MCF 10A (cell line): Measurements from ENCODE around the gene CLMN. TPM values are rescaled to one million over a fixed set of nuclear protein-coding genes. Genes with fewer than 3 reads are reported as not detected.

Experiments
- BruUV-seq: library from RNA; stranded (reverse); fragments of 400-500 nt; replicated peaks from 2 replicates; lab custom pipeline; 2021; lab: Mats Ljungman, UMichigan
- CTCF ChIA-PET: fragments of 300-600 bp; sonication (Branson Sonifier 250); formaldehyde crosslinking; extraction: SDS; loops from one replicate; lab custom pipeline; 2021; ENCODE audit warnings: antibody characterized with exemption, inconsistent platforms; lab: Yijun Ruan, JAX
- POLR2A ChIA-PET: fragments of 300-600, 350-650 bp; sonication (Branson Sonifier 250); formaldehyde crosslinking; extraction: SDS; loops from one replicate; lab custom pipeline; 2020; ENCODE audit warnings: antibody characterized with exemption, inconsistent platforms; lab: Yijun Ruan, JAX
- DNase-seq: peaks from one replicate; pipeline ENCODE4 v3.0.0-alpha.2; 2018; ENCODE audit not compliant: unreplicated experiment
- H3K27ac Mint-ChIP-seq: one replicate; pipeline ENCODE4 v1.8.0; 2022; ENCODE audit warnings: mild to moderate bottlenecking, low read depth, mixed read lengths; ENCODE audit not compliant: unreplicated experiment
- H3K27me3 Mint-ChIP-seq: one replicate; pipeline ENCODE4 v1.8.0; 2022; ENCODE audit warnings: mixed read lengths; ENCODE audit not compliant: insufficient read depth, unreplicated experiment
- H3K36me3 Mint-ChIP-seq: one replicate; pipeline ENCODE4 v1.8.0; 2022; ENCODE audit warnings: mild to moderate bottlenecking, moderate library complexity, mixed read lengths; ENCODE audit not compliant: insufficient read depth, unreplicated experiment
- H3K4me1 Mint-ChIP-seq: one replicate; pipeline ENCODE4 v1.8.0; 2022; ENCODE audit warnings: mixed read lengths; ENCODE audit not compliant: insufficient read depth, unreplicated experiment
- H3K4me3 Mint-ChIP-seq: one replicate; pipeline ENCODE4 v1.8.0; 2022; ENCODE audit warnings: mild to moderate bottlenecking, moderate library complexity, mixed read lengths; ENCODE audit not compliant: unreplicated experiment
- H3K9me3 Mint-ChIP-seq: one replicate; pipeline ENCODE4 v1.8.0; 2022; ENCODE audit warnings: mixed read lengths; ENCODE audit not compliant: unreplicated experiment
- intact Hi-C: fragments of 100-400 bp; cut with micrococcal nuclease; formaldehyde crosslinking; loops from 2 replicates; pipeline ENCODE4 v1.14.1; 2022
- total RNA-seq: library from RNA; stranded (reverse); gene quantifications from 2 replicates; pipeline ENCODE4 v1.2.3, GENCODE V29; 2022
- TF ChIP-seq, protein P1 (sequence below): fragments of 200-600 bp; IDR thresholded peaks from one replicate; pipeline ENCODE4 v1.8.0; 2022; ENCODE audit warnings: antibody characterized with exemption, mild to moderate bottlenecking; ENCODE audit not compliant: unreplicated experiment

The CLMN gene
- total RNA-seq, 1 experiment from 2014 or later: 17.9 TPM

DNA sequence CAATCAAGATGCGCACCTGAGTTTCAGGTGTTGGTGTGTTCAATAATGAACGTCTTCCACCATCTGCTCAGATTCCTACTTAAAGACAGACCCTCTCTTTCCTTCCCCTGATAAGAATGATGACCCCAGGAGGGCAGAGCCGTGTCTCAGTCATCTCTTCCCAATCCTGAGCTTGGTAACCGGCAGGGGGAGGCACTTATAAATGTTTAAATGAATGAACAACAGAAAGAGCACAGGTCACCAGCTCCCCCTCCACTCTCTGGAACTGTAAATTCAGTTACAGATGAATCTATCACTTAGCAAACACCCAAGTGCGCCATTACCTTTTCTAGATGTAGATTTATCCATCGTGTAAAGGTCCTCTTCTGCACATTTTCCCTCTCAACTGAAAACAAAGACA is 90.0 kb downstream of the CLMN start:
- H3K9me3 Mint-ChIP-seq: no peaks in the 10 kb centered on the region
- intact Hi-C loops: no loop called here
- no TSS peak for BruUV-seq
- H3K36me3 Mint-ChIP-seq: no peaks in the 10 kb centered on the region
- no peak for DNase-seq
- no peaks in the 10 kb centered on the region for H3K27me3 Mint-ChIP-seq
- H3K4me3 Mint-ChIP-seq: no peak overlapping the region
- H3K27ac Mint-ChIP-seq: no peak overlapping the region
- H3K4me1 Mint-ChIP-seq: peaks cover 7% of the 10 kb centered on the region
- POLR2A ChIA-PET: no interaction called here
- CTCF ChIA-PET: no interaction called here
- TF ChIP-seq, protein P1, sequence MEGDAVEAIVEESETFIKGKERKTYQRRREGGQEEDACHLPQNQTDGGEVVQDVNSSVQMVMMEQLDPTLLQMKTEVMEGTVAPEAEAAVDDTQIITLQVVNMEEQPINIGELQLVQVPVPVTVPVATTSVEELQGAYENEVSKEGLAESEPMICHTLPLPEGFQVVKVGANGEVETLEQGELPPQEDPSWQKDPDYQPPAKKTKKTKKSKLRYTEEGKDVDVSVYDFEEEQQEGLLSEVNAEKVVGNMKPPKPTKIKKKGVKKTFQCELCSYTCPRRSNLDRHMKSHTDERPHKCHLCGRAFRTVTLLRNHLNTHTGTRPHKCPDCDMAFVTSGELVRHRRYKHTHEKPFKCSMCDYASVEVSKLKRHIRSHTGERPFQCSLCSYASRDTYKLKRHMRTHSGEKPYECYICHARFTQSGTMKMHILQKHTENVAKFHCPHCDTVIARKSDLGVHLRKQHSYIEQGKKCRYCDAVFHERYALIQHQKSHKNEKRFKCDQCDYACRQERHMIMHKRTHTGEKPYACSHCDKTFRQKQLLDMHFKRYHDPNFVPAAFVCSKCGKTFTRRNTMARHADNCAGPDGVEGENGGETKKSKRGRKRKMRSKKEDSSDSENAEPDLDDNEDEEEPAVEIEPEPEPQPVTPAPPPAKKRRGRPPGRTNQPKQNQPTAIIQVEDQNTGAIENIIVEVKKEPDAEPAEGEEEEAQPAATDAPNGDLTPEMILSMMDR: no peak

DNA sequence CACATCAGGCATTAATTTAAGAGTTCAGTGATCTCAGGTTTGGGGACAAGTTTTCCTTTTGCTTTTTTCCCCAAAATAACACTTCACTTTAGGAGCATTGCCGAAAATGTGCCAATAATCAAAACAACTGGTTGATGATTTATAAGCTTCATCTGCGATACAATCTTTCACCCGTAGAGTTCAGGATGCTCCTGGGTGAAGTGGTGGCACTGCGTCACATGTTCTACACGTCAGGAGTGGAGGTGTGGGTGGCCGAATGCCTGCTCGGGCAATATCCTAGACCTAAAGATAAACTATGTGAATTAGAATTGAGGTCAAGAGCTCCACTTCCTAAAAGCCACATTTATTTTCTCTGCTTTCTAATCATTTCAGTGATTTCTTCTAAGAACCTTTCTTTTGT is 91.5 kb downstream of the CLMN start:
- BruUV-seq: no TSS peak
- no peaks in the 10 kb centered on the region for H3K27me3 Mint-ChIP-seq
- TF ChIP-seq, protein P1: no peak
- intact Hi-C loops: no loop called here
- DNase-seq: no peak
- H3K36me3 Mint-ChIP-seq: no peaks in the 10 kb centered on the region
- POLR2A ChIA-PET: no interaction called here
- peaks cover 8% of the 10 kb centered on the region for H3K4me1 Mint-ChIP-seq
- no peak overlapping the region for H3K27ac Mint-ChIP-seq
- no peak overlapping the region for H3K4me3 Mint-ChIP-seq
- H3K9me3 Mint-ChIP-seq: no peaks in the 10 kb centered on the region
- CTCF ChIA-PET: interaction anchor here (0.9 to 1.7 kb wide), 2 partner anchors 54 to 204 kb away, joined by 3 to 8 read pairs; no protein-coding TSS in a partner anchor

DNA sequence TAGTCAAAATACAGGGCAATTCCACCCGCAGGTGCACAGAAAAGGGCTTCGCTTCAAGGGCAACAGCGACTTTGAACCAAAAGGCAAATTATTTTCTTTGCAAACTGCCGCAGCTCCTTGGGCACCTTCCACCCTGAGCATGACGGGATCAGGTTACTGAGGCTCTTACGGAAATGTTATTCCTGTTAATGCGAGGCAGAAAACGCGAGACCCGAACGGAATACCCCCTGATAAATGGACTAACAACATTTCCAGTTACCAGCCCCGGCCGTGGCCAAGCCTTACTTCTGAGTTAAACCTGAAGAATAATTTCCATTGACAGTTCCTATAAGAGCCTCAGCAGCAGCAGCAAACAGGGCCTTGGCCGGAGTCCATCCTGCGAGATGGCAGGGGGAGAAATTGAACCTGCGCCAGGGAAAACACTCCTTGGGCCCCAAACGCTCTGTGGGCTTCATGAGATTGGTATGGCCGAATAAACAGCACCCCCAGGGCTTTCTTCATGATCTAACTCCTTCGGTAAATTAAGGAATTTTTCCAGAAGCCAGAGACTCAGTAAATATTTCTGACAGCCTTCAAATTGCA is 92.3 kb downstream of the CLMN start:
- no peaks in the 10 kb centered on the region for H3K36me3 Mint-ChIP-seq
- peaks cover 11% of the 10 kb centered on the region for H3K4me1 Mint-ChIP-seq
- no peaks in the 10 kb centered on the region for H3K27me3 Mint-ChIP-seq
- CTCF ChIA-PET: no interaction called here
- POLR2A ChIA-PET: no interaction called here
- H3K4me3 Mint-ChIP-seq: no peak overlapping the region
- no peak overlapping the region for H3K27ac Mint-ChIP-seq
- BruUV-seq: no TSS peak
- H3K9me3 Mint-ChIP-seq: no peaks in the 10 kb centered on the region
- TF ChIP-seq, protein P1: no peak
- intact Hi-C loops: no loop called here
- no peak for DNase-seq

DNA sequence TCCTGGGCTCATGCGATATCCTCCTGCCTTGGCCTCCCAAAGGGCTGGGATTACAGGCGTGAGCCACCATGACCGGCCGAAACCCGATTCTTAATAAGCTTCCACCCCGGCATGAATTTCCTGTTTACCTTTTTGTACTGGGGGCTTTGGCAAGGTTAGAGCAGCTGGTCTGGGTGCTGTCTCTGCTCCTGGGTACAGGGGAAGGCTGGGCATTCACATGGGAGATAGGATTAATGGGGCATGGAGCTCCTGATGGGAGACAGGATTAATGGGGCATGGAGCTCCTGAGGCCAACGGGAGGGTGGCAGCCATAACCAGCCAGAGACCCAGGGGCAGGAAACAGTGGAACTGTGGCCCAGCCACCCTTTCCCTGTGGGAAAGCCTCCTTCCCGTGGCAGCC is 92.9 kb downstream of the CLMN start:
- intact Hi-C loops: no loop called here
- DNase-seq: no peak
- Mint-ChIP-seq H3K4me3 (no peak overlapping the region), H3K27ac (no peak overlapping the region), H3K9me3 (no peaks in the 10 kb centered on the region), H3K27me3 (no peaks in the 10 kb centered on the region), H3K36me3 (no peaks in the 10 kb centered on the region), H3K4me1 (peaks cover 11% of the 10 kb centered on the region)
- CTCF ChIA-PET: no interaction called here
- POLR2A ChIA-PET: no interaction called here
- BruUV-seq: no TSS peak
- TF ChIP-seq, protein P1: no peak
